Measurements from ENCODE around the gene BRI3.

BRI3 gene

DNA sequence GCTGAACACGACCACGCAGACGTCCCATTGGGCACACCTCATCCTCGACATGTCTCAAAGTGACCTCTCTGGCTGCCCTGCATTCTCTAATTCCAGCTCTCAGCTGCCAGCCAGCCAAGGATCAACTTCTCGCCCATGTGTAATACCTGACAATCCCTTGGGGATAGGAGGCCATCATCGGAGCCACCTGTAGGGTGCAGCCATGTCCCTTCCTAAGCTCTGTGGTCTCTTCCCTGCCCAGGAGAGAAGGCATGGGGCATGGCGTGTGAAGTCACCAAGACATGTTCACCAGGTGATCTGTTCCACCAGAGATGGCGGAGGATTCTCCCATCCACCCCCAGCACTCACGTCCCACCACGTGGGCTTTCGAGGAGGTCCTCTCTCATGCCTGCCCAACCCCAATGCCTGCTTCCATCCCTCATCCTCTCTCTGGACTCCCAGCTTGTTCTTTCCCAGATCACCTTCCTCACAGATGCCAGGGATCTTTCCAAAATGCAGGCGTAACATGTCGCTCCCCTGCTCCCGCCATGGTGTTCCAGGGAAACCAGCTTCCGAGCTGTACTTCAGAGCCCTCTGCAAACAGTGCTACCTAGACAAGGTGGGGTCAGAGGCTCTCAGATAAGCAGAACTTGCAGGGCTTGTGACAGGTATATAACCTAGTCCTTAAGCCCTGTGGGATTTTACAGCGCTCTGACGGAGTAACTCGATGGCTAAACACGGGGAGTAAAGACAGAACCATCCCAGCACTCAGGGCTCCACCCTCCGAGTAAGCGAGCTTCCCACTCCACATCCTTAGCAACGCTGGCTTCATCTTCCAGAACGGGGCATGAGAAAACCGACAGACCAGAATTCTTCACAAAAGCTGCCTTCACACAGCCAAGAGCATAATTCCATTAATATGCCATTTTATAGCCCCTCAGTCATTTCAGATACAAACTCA lies 41.1 kb downstream of the BRI3 start:
- Histone ChIP-seq H3K9me3 (ENCODE audit: control insufficient read depth, insufficient read depth, low read length) (no peaks in the 10 kb centered on the region), H3K9ac (ENCODE audit: low read depth, low read length) (no peak overlapping the region), H3K36me3 (ENCODE audit: insufficient read depth, low read length) (no peaks in the 10 kb centered on the region), H3K4me1 (ENCODE audit: insufficient read depth, low read length) (peaks cover 13% of the 10 kb centered on the region)

DNA sequence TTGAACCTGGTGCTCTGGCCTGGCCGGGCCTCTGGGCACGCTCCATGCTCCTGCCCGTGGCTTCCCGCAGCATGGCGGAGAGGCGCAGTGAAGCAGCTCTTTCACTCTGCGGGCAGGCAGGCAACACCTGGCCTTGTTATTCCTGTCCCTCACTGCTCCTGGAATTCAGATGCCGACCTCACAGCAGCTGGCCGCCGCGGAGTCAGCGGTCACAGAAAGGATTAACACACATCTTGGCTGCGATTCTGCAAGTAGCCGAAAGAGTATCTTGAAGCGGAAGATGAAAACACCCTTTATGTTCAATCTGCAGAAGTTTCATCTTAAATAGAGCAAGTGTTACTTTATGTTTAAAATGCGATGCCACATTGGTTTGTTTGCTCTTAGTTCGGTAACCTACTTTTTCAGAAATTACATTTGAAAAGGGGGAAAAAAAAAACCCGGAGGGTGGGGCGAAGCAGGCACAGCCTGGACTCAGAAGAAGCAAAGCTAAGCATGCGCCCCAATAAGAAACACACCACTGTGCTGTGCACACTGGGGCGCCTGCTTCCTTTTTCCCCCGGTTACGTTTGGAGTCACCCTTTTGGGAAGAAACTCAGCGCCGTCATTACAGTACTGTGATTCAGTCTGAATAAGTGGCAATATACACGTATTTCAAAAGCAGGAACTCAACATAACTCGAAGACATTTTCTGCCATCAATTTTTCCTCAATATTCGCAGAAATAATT lies 42.3 kb downstream of the BRI3 start:
- Histone ChIP-seq H3K9me3 (ENCODE audit: control insufficient read depth, insufficient read depth, low read length) (no peaks in the 10 kb centered on the region), H3K36me3 (ENCODE audit: insufficient read depth, low read length) (no peaks in the 10 kb centered on the region), H3K4me1 (ENCODE audit: insufficient read depth, low read length) (peaks cover 13% of the 10 kb centered on the region)

GRCh38 chr7:98324782-98325181 lies 43.3 kb downstream of the BRI3 start:
- no peaks in the 10 kb centered on the region for H3K9me3 ChIP-seq (ENCODE audit: control insufficient read depth, insufficient read depth, low read length)
- H3K4me1 ChIP-seq (ENCODE audit: insufficient read depth, low read length), result peaks cover 20% of the 10 kb centered on the region
- H3K36me3 ChIP-seq (ENCODE audit: insufficient read depth, low read length), result no peaks in the 10 kb centered on the region
- H3K9ac ChIP-seq (ENCODE audit: low read depth, low read length), result no peak overlapping the region

More for the DNA sequence above, 42.3 kb downstream of the BRI3 start:
- H3K9ac ChIP-seq (ENCODE audit: low read depth, low read length), result no peak overlapping the region; the same call in 1 of the 2 replicates

- Histone ChIP-seq H3K9me3 (ENCODE audit: control insufficient read depth, insufficient read depth, low read length) (no peaks in the 10 kb centered on the region; the same call in 1 of the 2 replicates), H3K4me1 (ENCODE audit: insufficient read depth, low read length) (0 out of 2 replicates have a peak, but pooled peaks cover 11% of the 10 kb centered on the region), H3K9ac (ENCODE audit: low read depth, low read length) (no peak overlapping the region), H3K36me3 (ENCODE audit: insufficient read depth, low read length) (no peaks in the 10 kb centered on the region)
Measured at GRCh38 chr7:98329100-98329790, 47.8 kb downstream of the BRI3 start.

DNA sequence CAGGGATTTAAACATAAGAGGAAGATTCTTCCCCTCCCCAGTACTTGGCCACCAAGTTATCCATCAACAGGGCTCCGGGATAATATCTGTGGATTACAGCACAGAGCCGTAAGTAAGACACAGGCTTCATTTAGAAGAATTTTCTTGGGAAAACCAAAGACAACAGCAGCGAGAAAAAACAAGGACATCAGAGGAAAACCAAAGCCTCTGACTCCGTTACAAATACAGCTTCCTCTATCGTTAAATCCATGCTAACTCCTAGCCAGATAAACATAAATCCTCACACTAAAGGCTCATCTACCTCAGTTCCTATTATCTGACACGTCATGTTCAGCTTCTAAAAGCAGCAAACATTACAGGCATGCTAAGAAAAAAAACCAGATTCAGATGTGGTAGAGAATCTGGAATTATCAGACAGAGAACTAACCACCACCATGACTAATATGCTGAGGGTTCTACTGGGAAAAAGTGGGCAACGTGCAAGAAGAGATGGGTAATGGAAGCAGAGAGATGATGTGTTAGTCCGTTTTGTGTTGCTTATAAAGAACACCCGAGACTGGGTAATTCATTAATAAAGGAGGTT lies 48.4 kb downstream of the BRI3 start:
- no peaks in the 10 kb centered on the region; the same call in 1 of the 2 replicates for H3K9me3 ChIP-seq (ENCODE audit: control insufficient read depth, insufficient read depth, low read length)
- 0 out of 2 replicates have a peak, but pooled peaks cover 11% of the 10 kb centered on the region for H3K4me1 ChIP-seq (ENCODE audit: insufficient read depth, low read length)
- H3K36me3 ChIP-seq (ENCODE audit: insufficient read depth, low read length), result no peaks in the 10 kb centered on the region
- H3K9ac ChIP-seq (ENCODE audit: low read depth, low read length), result no peak overlapping the region

GRCh38 chr7:98330926-98331529 lies 49.5 kb downstream of the BRI3 start:
- Histone ChIP-seq H3K4me1 (ENCODE audit: insufficient read depth, low read length) (0 out of 2 replicates have a peak, but pooled peaks cover 11% of the 10 kb centered on the region), H3K9me3 (ENCODE audit: control insufficient read depth, insufficient read depth, low read length) (no peaks in the 10 kb centered on the region; the same call in 1 of the 2 replicates), H3K36me3 (ENCODE audit: insufficient read depth, low read length) (no peaks in the 10 kb centered on the region), H3K9ac (ENCODE audit: low read depth, low read length) (no peak overlapping the region)

DNA sequence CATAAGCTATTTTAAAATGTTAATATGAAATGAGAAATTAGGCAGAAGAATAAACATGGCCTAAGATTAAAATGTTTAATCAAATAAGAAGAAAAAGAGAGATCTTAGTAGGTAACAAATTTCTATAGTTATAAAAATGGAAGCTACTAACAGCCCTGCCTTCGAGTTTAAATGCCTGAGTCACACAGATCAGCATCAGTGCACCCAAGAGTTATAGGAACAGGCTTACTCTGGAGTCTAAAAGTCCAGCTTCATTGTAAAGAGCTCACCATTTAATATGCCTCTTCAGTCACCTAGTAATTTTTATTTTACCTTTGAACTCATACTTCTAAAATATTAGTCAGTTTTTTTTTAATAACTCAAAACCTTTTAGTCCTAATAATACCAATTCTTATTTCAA lies 52.6 kb downstream of the BRI3 start:
- 0 out of 2 replicates have a peak, but pooled peaks cover 10% of the 10 kb centered on the region for H3K4me1 ChIP-seq (ENCODE audit: insufficient read depth, low read length)
- H3K9me3 ChIP-seq (ENCODE audit: control insufficient read depth, insufficient read depth, low read length), result no peaks in the 10 kb centered on the region; the same call in 1 of the 2 replicates
- no peak overlapping the region for H3K9ac ChIP-seq (ENCODE audit: low read depth, low read length)
- H3K36me3 ChIP-seq (ENCODE audit: insufficient read depth, low read length), result no peaks in the 10 kb centered on the region

DNA sequence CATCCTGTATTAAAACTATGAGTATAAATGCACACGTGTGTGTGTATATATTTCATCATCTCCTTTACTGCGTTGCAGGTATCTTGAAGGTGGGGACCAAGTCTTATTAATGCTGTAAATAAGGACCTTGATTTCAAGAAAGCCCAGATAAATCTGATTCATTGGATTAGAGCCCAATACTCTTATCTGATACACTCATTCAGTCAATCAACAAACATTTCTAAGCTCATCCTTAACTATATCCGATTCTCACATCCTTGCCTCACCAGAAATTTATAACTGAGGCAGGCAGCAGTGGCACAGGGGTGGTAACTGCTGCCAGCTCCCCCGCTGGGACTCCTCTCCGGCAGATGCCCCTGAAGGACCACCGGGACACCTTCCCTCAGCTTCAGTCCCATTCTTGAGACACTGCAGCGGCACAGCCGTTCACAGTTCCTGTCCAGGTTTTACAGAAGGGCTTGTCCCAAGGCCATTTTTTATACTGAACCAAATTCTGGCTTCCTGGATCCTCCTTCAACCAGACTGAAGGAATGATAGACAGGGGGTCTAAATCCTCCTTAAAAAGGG lies 54.0 kb downstream of the BRI3 start:
- no peaks in the 10 kb centered on the region; the same call in 1 of the 2 replicates for H3K9me3 ChIP-seq (ENCODE audit: control insufficient read depth, insufficient read depth, low read length)
- H3K4me1 ChIP-seq (ENCODE audit: insufficient read depth, low read length), result no peaks in the 10 kb centered on the region
- H3K36me3 ChIP-seq (ENCODE audit: insufficient read depth, low read length), result no peaks in the 10 kb centered on the region
- H3K9ac ChIP-seq (ENCODE audit: low read depth, low read length), result no peak overlapping the region

DNA sequence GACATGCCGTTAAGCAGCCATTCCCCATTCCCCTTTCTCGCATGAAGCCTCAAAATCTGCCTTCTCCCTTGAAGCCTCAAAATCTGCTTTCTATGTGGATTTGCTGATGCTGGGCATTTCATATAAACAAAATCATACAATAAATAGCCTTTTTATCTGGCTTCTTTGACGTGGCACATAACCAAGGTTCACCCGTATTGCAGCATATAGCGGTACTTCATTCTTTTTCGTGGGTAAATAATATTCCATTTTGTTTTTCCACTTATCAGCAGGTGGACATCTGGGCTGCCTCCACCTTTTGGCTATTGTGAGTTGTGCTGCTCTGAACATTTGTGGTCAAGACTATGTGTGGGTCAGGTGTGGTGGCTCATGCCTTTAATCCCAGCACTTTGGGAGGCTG lies 57.0 kb downstream of the BRI3 start:
- Histone ChIP-seq H3K4me1 (ENCODE audit: insufficient read depth, low read length) (no peaks in the 10 kb centered on the region), H3K9ac (ENCODE audit: low read depth, low read length) (no peak overlapping the region), H3K36me3 (ENCODE audit: insufficient read depth, low read length) (no peaks in the 10 kb centered on the region), H3K9me3 (ENCODE audit: control insufficient read depth, insufficient read depth, low read length) (no peaks in the 10 kb centered on the region)

DNA sequence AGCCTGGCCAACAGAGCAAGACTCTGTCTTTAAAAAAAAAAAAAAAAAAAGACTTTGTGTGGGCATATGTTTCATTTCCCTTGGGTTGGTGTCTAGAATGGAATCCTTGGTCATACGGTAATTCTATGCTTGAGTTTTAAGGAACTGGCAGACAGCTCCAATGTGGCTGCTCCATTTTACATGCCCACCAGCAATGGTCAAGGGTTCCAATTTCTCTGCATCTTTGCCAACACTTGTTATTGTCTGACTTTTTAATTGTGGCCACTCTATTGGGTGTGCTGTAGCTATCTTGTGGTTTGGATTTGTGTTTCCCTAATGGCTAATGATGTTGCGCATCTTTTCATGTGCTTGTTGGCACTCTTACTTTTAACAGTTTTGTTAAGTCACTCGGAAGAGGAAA lies 57.6 kb downstream of the BRI3 start:
- Histone ChIP-seq H3K9me3 (ENCODE audit: control insufficient read depth, insufficient read depth, low read length) (no peaks in the 10 kb centered on the region), H3K9ac (ENCODE audit: low read depth, low read length) (no peak overlapping the region)

DNA sequence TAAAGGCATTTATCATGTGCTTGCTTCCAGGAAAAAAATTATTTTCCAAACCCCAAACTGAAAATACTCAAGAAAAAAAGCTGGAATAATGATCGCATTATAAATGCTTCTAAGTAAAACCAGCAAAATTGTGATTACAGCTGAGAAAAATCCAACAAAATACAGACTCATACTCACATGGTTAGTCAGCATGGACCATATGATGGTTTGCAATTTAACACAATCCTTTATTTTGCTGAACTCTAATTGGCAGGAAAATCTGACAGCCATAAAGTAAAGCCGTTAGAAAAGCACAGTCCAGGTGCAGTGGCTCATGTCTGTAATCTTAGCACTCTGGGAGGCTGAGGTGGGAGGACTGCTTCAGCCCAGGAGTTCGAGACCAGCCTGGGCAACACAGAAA lies 59.6 kb downstream of the BRI3 start:
- H3K9me3 ChIP-seq (ENCODE audit: control insufficient read depth, insufficient read depth, low read length), result no peaks in the 10 kb centered on the region
- H3K36me3 ChIP-seq (ENCODE audit: insufficient read depth, low read length), result no peaks in the 10 kb centered on the region
- no peak overlapping the region for H3K9ac ChIP-seq (ENCODE audit: low read depth, low read length)
- no peaks in the 10 kb centered on the region for H3K4me1 ChIP-seq (ENCODE audit: insufficient read depth, low read length)

More for the DNA sequence above, 57.6 kb downstream of the BRI3 start:
- Histone ChIP-seq H3K36me3 (ENCODE audit: insufficient read depth, low read length) (no peaks in the 10 kb centered on the region), H3K4me1 (ENCODE audit: insufficient read depth, low read length) (no peaks in the 10 kb centered on the region)
